ENCODE data around the gene ABCA4.

GRCh38 chr1:93955765-93956164, 165.2 kb downstream of the ABCA4 start:
- TF ChIP-seq CTCF (conservative IDR thresholded peaks at IDR 0.05; ENCODE audit: low read depth, low read length) (no peak), EZH2phosphoT487 (IDR thresholded peaks at IDR 0.05; ENCODE audit: borderline replicate concordance, low read length) (no peak), EZH2 (IDR thresholded peaks at IDR 0.05; ENCODE audit: low read length, unreplicated experiment) (no peak)
